Psoas muscle (tissue), 8 donors: ENCODE measurements around the gene IQCK. TPM values are rescaled to one million over a fixed set of nuclear protein-coding genes. Genes with fewer than 3 reads are reported as not detected.
A peak's percentile ranks its signal among the peaks of the same experiment; 100 is the strongest.
"Not testable (repeated sequence)": the region's sequence is repeated elsewhere in the genome, so short reads cannot be mapped to it uniquely, and the experiment has no call there.

Experiments used
- ATAC-seq, 4 donors: fragments of 200-7000 bp; cut with Tn5 transposase; one replicate each; pipeline ENCODE4 v1.9.1; 2020; ENCODE audit warnings: moderate library complexity in 3 of 4, mild to moderate bottlenecking in 2 of 4
- DNase-seq, 2 donors: peaks; one replicate each; pipeline ENCODE4 v3.0.0-alpha.2; 2020
- H3K27ac ChIP-seq: fragments of 200-600 bp; one replicate; pipeline ENCODE4 v1.8.0; 2022
- H3K27me3 ChIP-seq, 3 donors: fragments of 200-600 bp in 1 of 3; one replicate each; pipeline versions ENCODE4 v1.6.1 to v1.8.0; 2013 to 2022; ENCODE audit warnings: low read length in 2 of 3, mild to moderate bottlenecking in 2 of 3, moderate library complexity in 1 of 3; ENCODE audit not compliant: insufficient read depth in 3 of 3
- H3K36me3 ChIP-seq, 2 donors: fragments of 200-600 bp in 1 of 2; one replicate each; pipeline versions ENCODE4 v1.6.1 to v1.8.0; 2013 to 2022; ENCODE audit warnings: low read depth in 1 of 2, mild to moderate bottlenecking in 1 of 2, moderate library complexity in 1 of 2; ENCODE audit not compliant: insufficient read depth in 1 of 2
- H3K4me1 ChIP-seq: fragments of 200-600 bp; one replicate; pipeline ENCODE4 v1.8.0; 2022
- H3K4me3 ChIP-seq: fragments of 200-600 bp; one replicate; pipeline ENCODE4 v1.8.0; 2022; ENCODE audit warnings: mild to moderate bottlenecking
- H3K9me3 ChIP-seq: fragments of 200-600 bp; one replicate; pipeline ENCODE4 v1.8.0; 2022
- WGBS, 3 donors: extraction: QIAGEN DNeasy Blood & Tissue Kit; methylation state at CpG; one replicate each; pipeline versions ENCODE4 v1.1.6 to v1.1.7; 2013; 5-methylcytosine and 5-hydroxymethylcytosine counted together
- intact Hi-C, 2 donors: fragments of 100-400 bp; cut with DNase I; formaldehyde crosslinking; loops; one replicate each; pipeline versions ENCODE4 v1.11.0 to v1.14.2; 2022
- polyA plus RNA-seq, 3 donors: library from polyadenylated mRNA; stranded (reverse); fragments of 200-250 nt; gene quantifications; one replicate each; pipeline ENCODE4 v1.2.3, GENCODE V29; 2013
- total RNA-seq, 4 donors: library from RNA; stranded (reverse); fragmentation: NEBNext Ultra II Directional in 2 of 4; extraction: Animal tissue kit (Norgen Biotek cat#: 25700) in 2 of 4; gene quantifications; one replicate each; pipeline versions ENCODE4 v1.2.1 to v1.2.4, GENCODE V29; 2021 to 2023
- TF ChIP-seq, protein P1 (sequence below): fragments of 200-600 bp; IDR thresholded peaks from one replicate; pipeline ENCODE4 v1.8.0; 2022; ENCODE audit warnings: antibody characterized with exemption
- donor health status: healthy with polysubstance abuse.
- donor health status: DM: no; HTN: no; CAD: no; lungs with moderate emphysema.
- donor health status: Bipolar disorder and iron deficiency.
- donor health status: healthy.
- donor health status: DM: yes; HTN: yes; CAD: no.
- donor health status: DM: no; HTN: no; CAD: no.
- donor health status: DM: no; HTN: no; CAD: no.
- donor health status: DM: yes; HTN: yes; CAD: no.

IQCK gene
- total and polyA plus RNA-seq, 7 donors = 4.3 to 9.9 (median 6.3) TPM

DNA sequence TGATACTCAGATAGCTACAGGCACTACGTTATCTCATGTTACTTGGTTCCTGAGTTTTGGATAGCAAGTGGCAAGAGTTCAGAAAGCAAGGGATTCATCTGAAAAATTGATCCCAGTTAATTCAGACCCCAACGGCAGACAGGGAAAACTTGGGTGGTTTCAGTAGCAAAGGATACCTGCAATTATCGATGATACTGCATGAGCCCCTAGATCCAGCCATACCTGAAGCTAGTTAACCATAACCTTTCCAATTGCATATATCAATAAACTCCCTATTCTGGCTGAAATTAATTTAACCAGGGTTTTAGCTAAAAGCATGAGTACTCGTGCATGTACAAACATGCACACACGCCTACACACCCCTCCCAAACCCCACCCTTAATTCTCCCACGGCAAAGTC lies 4.4 kb upstream of the IQCK start:
- H3K9me3 ChIP-seq = no peaks in the 10 kb centered on the region
- 91 to 93% (median 91%) methylated on average over 6 of the region's 6 CpGs for WGBS, 3 donors
- intact Hi-C loops = no loop called here

DNA sequence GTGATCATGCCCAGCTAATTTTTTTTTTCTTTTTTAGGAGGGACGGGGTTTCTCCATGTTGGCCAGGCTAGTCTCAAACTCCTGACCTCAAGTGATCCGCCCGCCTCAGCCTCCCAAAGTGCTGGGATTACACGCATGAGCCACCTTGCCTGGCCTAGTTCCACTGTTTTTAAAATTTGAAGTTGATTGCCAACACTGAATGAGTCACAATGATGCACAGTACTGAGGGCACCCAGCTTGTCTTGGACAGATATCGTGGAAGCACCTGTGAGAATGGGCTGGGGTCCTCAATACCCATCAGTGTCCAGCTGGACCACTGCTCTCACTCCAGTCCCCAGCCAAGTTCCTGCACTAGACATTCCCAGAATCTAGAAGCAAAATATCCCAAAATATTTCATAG lies 2.5 kb upstream of the IQCK start:
- WGBS, 3 donors = 84 to 89% (median 87%) methylated on average over 5 of the region's 5 CpGs
- Histone ChIP-seq H3K4me3 (no peak overlapping the region), H3K36me3 (peaks cover 4 to 39% of the 10 kb centered on the region in 2 donors), H3K4me1 (peaks cover 12% of the 10 kb centered on the region), H3K27me3 (no peaks in the 10 kb centered on the region), H3K27ac (no peak overlapping the region), H3K9me3 (no peaks in the 10 kb centered on the region)
- TF ChIP-seq, protein P1, sequence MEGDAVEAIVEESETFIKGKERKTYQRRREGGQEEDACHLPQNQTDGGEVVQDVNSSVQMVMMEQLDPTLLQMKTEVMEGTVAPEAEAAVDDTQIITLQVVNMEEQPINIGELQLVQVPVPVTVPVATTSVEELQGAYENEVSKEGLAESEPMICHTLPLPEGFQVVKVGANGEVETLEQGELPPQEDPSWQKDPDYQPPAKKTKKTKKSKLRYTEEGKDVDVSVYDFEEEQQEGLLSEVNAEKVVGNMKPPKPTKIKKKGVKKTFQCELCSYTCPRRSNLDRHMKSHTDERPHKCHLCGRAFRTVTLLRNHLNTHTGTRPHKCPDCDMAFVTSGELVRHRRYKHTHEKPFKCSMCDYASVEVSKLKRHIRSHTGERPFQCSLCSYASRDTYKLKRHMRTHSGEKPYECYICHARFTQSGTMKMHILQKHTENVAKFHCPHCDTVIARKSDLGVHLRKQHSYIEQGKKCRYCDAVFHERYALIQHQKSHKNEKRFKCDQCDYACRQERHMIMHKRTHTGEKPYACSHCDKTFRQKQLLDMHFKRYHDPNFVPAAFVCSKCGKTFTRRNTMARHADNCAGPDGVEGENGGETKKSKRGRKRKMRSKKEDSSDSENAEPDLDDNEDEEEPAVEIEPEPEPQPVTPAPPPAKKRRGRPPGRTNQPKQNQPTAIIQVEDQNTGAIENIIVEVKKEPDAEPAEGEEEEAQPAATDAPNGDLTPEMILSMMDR = no peak
- no peak for DNase-seq
- intact Hi-C loops = loop anchor here (5.0 kb wide), 3 partner anchors 92 to 167 kb away; partner anchors contain the start of gene GPRC5B (in 1 of the 2)
- no peak for ATAC-seq

More for the DNA sequence above, 4.4 kb upstream of the IQCK start:
- H3K27ac ChIP-seq = no peak overlapping the region
- H3K4me1 ChIP-seq = peaks cover 12% of the 10 kb centered on the region
- peaks cover 4 to 58% of the 10 kb centered on the region in 2 donors for H3K36me3 ChIP-seq
- H3K4me3 ChIP-seq = no peak overlapping the region
- TF ChIP-seq, protein P1 = no peak
- H3K27me3 ChIP-seq = no peaks in the 10 kb centered on the region
- DNase-seq (no peak), ATAC-seq (no peak)

DNA sequence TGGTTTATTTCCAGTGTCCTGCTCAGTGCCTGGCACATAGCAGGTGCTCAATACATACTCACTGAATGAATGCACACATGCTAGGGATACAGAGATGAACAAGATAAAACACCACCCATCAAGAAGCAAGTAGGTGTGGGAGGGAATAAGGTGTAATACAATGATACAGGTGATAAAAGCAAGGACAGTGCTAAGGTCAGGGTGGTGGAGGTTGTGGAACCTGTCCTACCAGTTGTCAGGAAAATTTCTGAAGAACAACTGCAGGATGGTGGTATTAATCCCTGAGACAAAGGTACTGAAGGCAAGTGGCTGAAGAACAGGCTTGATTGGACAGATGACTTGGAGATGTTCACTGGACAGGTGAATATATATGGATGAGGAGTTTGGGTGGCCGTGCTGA lies 1.9 kb upstream of the IQCK start:
- ATAC-seq (no peak), DNase-seq (no peak)
- intact Hi-C loops = loop anchor here (5.0 kb wide), 3 partner anchors 91 to 166 kb away; partner anchors contain the start of gene GPRC5B (in 1 of the 2)
- Histone ChIP-seq H3K4me3 (peak overlapping the region; percentile 87), H3K27me3 (no peaks in the 10 kb centered on the region), H3K4me1 (peaks cover 12% of the 10 kb centered on the region), H3K27ac (no peak overlapping the region), H3K9me3 (no peaks in the 10 kb centered on the region), H3K36me3 (peaks cover 4 to 38% of the 10 kb centered on the region in 2 donors)
- TF ChIP-seq, protein P1 = no peak
- WGBS, 3 donors = 70 to 81% (median 75%) methylated on average over 1 of the region's 1 CpG

DNA sequence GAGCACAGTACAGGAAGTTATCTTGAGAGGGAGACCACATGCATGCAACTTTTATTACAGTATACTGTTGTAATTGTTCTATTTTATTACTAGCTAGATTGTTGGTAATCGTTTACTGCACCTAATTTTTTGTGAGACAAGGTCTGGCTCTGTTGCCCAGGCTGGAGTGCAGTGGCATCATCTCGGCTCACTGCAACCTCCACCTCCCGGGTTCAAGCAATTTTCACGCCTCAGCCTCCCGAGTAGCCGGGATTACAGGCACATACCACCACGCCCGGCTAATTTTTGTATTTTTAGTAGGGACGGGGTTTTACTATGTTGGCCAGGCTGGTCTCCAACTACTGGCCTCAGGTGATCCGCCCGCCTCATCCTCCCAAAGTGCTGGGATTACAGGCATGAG lies 1.3 kb upstream of the IQCK start:
- not testable (repeated sequence) for H3K27ac ChIP-seq
- 16 to 26% (median 19%) methylated on average over 11 of the region's 11 CpGs for WGBS, 3 donors

DNA sequence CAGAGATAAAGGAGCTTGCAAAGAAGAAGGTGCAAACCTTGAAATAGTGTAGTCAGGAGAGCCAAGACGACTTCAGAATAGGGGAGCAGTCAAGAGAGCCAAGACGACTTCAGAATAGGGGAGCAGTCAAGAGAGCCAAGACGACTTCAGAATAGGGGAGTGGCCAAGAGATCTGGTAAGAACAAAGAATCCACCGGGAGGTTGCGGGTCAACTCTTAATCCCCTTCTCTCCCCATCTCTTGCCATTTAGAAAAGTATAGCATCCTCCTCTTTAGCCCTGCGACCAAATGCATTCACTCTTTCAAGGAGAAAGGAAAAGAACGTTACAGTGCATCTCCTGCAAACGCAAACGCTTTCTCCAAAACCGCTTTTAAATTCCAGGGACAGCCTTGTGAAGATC lies 757 bp upstream of the IQCK start:
- ATAC-seq = peak in 1 of 4 donors; percentile 3
- WGBS, 3 donors = 0 to 1% (median 0%) methylated on average over 10 of the region's 10 CpGs
- Histone ChIP-seq H3K27ac (peak overlapping the region; percentile 85), H3K9me3 (no peaks in the 10 kb centered on the region), H3K27me3 (no peaks in the 10 kb centered on the region), H3K36me3 (peaks cover 4 to 38% of the 10 kb centered on the region in 2 donors), H3K4me1 (peaks cover 12% of the 10 kb centered on the region), H3K4me3 (peak overlapping the region; percentile 87)
- TF ChIP-seq, protein P1 = no peak
- DNase-seq = no peak
- intact Hi-C loops = loop anchor here (5.0 kb wide), 3 partner anchors 90 to 165 kb away; partner anchors contain the start of gene GPRC5B (in 1 of the 2)

More for the DNA sequence above, 1.3 kb upstream of the IQCK start:
- not testable (repeated sequence) for H3K9me3 ChIP-seq, ATAC-seq, H3K27me3 ChIP-seq, DNase-seq
- intact Hi-C loops = loop anchor here (5.0 kb wide), 3 partner anchors 91 to 166 kb away; partner anchors contain the start of gene GPRC5B (in 1 of the 2)
- Histone ChIP-seq H3K36me3 (peaks cover 4 to 38% of the 10 kb centered on the region in 2 donors), H3K4me1 (peaks cover 12% of the 10 kb centered on the region), H3K4me3 (peak overlapping the region; percentile 87)
